HG02759 (cell line): Measurements from ENCODE around the gene CORO1C.
"Not testable (repeated sequence)": the region's sequence is repeated elsewhere in the genome, so short reads cannot be mapped to it uniquely, and the experiment has no call there.

Experiments
- ATAC-seq: cut with Tn5 transposase; IDR thresholded peaks from one replicate; pipeline ENCODE4 v1.9.1; 2021; ENCODE audit warnings: mild to moderate bottlenecking, moderate library complexity; ENCODE audit not compliant: unreplicated experiment

CORO1C gene

GRCh38 chr12:108731105-108731865 lies at the start of gene CORO1C:
CORO1C (minus strand) TSS chr12:108731518; CDS start chr12:108701318, 30,200 bp downstream.
- ATAC-seq, result peak; percentile 76

GRCh38 chr12:108779998-108780688 lies 48.8 kb upstream of the CORO1C start:
- ATAC-seq, result no peak

GRCh38 chr12:108778053-108778452 lies 46.7 kb upstream of the CORO1C start:
- no peak for ATAC-seq

GRCh38 chr12:108777156-108777555 lies 45.8 kb upstream of the CORO1C start:
- no peak for ATAC-seq

- no peak for ATAC-seq
These were observed 42.8 kb upstream of the CORO1C start for GRCh38 chr12:108773798-108774788.

- ATAC-seq, result no peak
These were observed 41.8 kb upstream of the CORO1C start for GRCh38 chr12:108772891-108773797.

GRCh38 chr12:108772247-108772646 lies 40.9 kb upstream of the CORO1C start:
- no peak for ATAC-seq

- ATAC-seq, result not testable (repeated sequence)
These were observed 40.5 kb upstream of the CORO1C start for GRCh38 chr12:108771835-108772234.

GRCh38 chr12:108770963-108771362 lies 39.6 kb upstream of the CORO1C start:
- no peak for ATAC-seq

- ATAC-seq, result no peak
These were observed 39.0 kb upstream of the CORO1C start for GRCh38 chr12:108770269-108770829.

- ATAC-seq, result no peak
These were observed 37.5 kb upstream of the CORO1C start for GRCh38 chr12:108768591-108769500.

GRCh38 chr12:108766294-108766693 lies 35.0 kb upstream of the CORO1C start:
- no peak for ATAC-seq

GRCh38 chr12:108765289-108765764 lies 34.0 kb upstream of the CORO1C start:
- no peak for ATAC-seq

GRCh38 chr12:108764540-108765288 lies 33.4 kb upstream of the CORO1C start:
- ATAC-seq, result no peak

- ATAC-seq, result no peak
These were observed 29.9 kb upstream of the CORO1C start for GRCh38 chr12:108761226-108761625.

GRCh38 chr12:108759924-108760323 lies 28.6 kb upstream of the CORO1C start:
- no peak for ATAC-seq

GRCh38 chr12:108757856-108758255 lies 26.5 kb upstream of the CORO1C start:
- no peak for ATAC-seq

- no peak for ATAC-seq
These were observed 25.1 kb upstream of the CORO1C start for GRCh38 chr12:108756421-108756820.
